Measurements from ENCODE around the gene DNAH6.

DNA sequence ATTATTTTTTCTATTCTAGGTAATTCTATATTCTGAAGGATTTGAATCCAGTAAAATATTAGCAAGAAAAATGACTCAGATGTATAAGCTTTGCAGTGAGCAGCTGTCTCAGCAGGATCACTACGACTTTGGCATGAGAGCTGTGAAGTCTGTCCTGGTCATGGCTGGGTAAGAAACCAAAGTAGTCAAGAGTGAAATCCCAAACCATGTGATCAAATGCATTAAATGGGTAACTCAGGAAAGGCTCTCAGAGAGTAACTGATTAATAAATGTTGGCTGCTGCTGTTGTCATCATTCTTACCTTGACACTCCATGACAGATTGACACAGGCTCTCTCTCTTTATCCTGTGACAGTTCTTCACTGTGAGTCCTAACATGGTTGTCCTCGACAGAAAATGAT lies 124.1 kb downstream of the DNAH6 start:
- TF ChIP-seq HDGF (IDR thresholded peaks at IDR 0.05; ENCODE audit: borderline replicate concordance) (no peak), L3MBTL2 (conservative IDR thresholded peaks at IDR 0.05) (no peak), SP1 (IDR thresholded peaks at IDR 0.05) (no peak), TARDBP (IDR thresholded peaks at IDR 0.05) (no peak), SUZ12 (IDR thresholded peaks at IDR 0.05) (no peak), FOXM1 (IDR thresholded peaks at IDR 0.05; ENCODE audit: borderline replicate concordance) (no peak), FOXA1 (IDR thresholded peaks at IDR 0.05) (no peak)

Measured in HEK293T (cell line).